Suprapubic skin (tissue), 4 donors: ENCODE results near the gene GRB10. TPM values are rescaled to one million over a fixed set of nuclear protein-coding genes. Genes with fewer than 3 reads are reported as not detected.

Experiments used
- DNase-seq, 2 donors: peaks; one replicate each; pipeline ENCODE4 v3.0.0-alpha.2; 2019; ENCODE audit warnings: low spot score in 2 of 2
- H3K27ac ChIP-seq: fragments of 200-600 bp; sonication (generic); one replicate; pipeline ENCODE4 v1.5.1; 2019
- H3K27me3 ChIP-seq: fragments of 200-600 bp; sonication (generic); one replicate; pipeline ENCODE4 v1.5.1; 2019
- H3K36me3 ChIP-seq: fragments of 200-600 bp; sonication (generic); one replicate; pipeline ENCODE4 v1.5.1; 2019
- H3K4me1 ChIP-seq: fragments of 200-600 bp; sonication (generic); one replicate; pipeline ENCODE4 v1.5.1; 2019
- H3K4me3 ChIP-seq: fragments of 200-600 bp; sonication (generic); one replicate; pipeline ENCODE4 v1.5.1; 2019; ENCODE audit warnings: mild to moderate bottlenecking
- H3K9me3 ChIP-seq: fragments of 200-600 bp; sonication (generic); one replicate; pipeline ENCODE4 v1.5.1; 2019
- CTCF ChIP-seq, 2 donors: fragments of 200-600 bp in 1 of 2; fragments of 450-650 bp in 1 of 2; sonication (generic) in 1 of 2; IDR thresholded peaks; one replicate each; pipeline ENCODE4 v1.5.1; 2016 to 2019; ENCODE audit warnings: antibody characterized with exemption in 2 of 2, mild to moderate bottlenecking in 1 of 2, moderate library complexity in 1 of 2
- EP300 ChIP-seq: sonication (generic); formaldehyde crosslinking; IDR thresholded peaks from one replicate; pipeline ENCODE4 v1.6.1; 2017; ENCODE audit warnings: antibody characterized with exemption
- POLR2A ChIP-seq, 2 donors: fragments of 450-650 bp; IDR thresholded peaks; one replicate each; pipeline ENCODE4 v1.6.1; 2017; ENCODE audit warnings: antibody characterized with exemption in 2 of 2, mild to moderate bottlenecking in 2 of 2, moderate library complexity in 2 of 2
- POLR2AphosphoS5 ChIP-seq, 3 donors: sonication (generic); formaldehyde crosslinking; IDR thresholded peaks; one replicate each; pipeline ENCODE4 v1.6.1; 2017; ENCODE audit warnings: antibody characterized with exemption in 3 of 3
- WGBS: methylation state at CpG from one replicate; pipeline ENCODE4 v1.1.5; 2018; 5-methylcytosine and 5-hydroxymethylcytosine counted together
- total RNA-seq, 4 donors: library from RNA; depleted of rRNA; stranded (reverse); fragments of >200 nt; gene quantifications; one replicate each; pipeline ENCODE4 v1.1.0, GENCODE V29; 2016

The GRB10 gene
- total RNA-seq, 4 donors from 2014 or later = 7.8 to 56.2 (median 11.5) TPM

GRCh38 chr7:50629238-50629901 lies 153.3 kb downstream of the GRB10 start:
- 82% methylated on average over 9 of the region's 10 CpGs for WGBS
- peaks cover 9% of the 10 kb centered on the region for H3K36me3 ChIP-seq

GRCh38 chr7:50628434-50629084 lies 154.1 kb downstream of the GRB10 start:
- no peak for TF ChIP-seq POLR2A (IDR thresholded peaks at IDR 0.05)
- no peak for TF ChIP-seq CTCF (IDR thresholded peaks at IDR 0.05)
- TF ChIP-seq EP300 = no peak
- no peak for TF ChIP-seq POLR2AphosphoS5 (IDR thresholded peaks at IDR 0.05)
- WGBS = 83% methylated on average over 6 of the region's 6 CpGs

More at GRCh38 chr7:50629238-50629901, 153.3 kb downstream of the GRB10 start:
- Histone ChIP-seq H3K4me1 (no peaks in the 10 kb centered on the region), H3K27ac (no peak overlapping the region), H3K9me3 (peaks cover 4% of the 10 kb centered on the region), H3K27me3 (no peaks in the 10 kb centered on the region), H3K4me3 (no peak overlapping the region)
- no peak for DNase-seq
- TF ChIP-seq EP300 (no peak), POLR2AphosphoS5 (IDR thresholded peaks at IDR 0.05) (no peak), POLR2A (IDR thresholded peaks at IDR 0.05) (no peak)

GRCh38 chr7:50627824-50628361 lies 154.8 kb downstream of the GRB10 start:
- TF ChIP-seq EP300 (no peak), CTCF (IDR thresholded peaks at IDR 0.05) (no peak), POLR2AphosphoS5 (IDR thresholded peaks at IDR 0.05) (no peak)
- peaks cover 9% of the 10 kb centered on the region for H3K36me3 ChIP-seq
- no peak overlapping the region for H3K27ac ChIP-seq
- H3K4me1 ChIP-seq = no peaks in the 10 kb centered on the region
- no peaks in the 10 kb centered on the region for H3K27me3 ChIP-seq
- H3K9me3 ChIP-seq = no peaks in the 10 kb centered on the region
- H3K4me3 ChIP-seq = no peak overlapping the region
- 85% methylated on average over 4 of the region's 17 CpGs for WGBS
- DNase-seq = no peak

More at GRCh38 chr7:50628434-50629084, 154.1 kb downstream of the GRB10 start:
- Histone ChIP-seq H3K4me3 (no peak overlapping the region), H3K27ac (no peak overlapping the region), H3K36me3 (peaks cover 9% of the 10 kb centered on the region), H3K4me1 (no peaks in the 10 kb centered on the region), H3K9me3 (no peaks in the 10 kb centered on the region), H3K27me3 (no peaks in the 10 kb centered on the region)
- DNase-seq = no peak

- no peak for DNase-seq
These were observed 156.4 kb downstream of the GRB10 start for GRCh38 chr7:50626286-50626685.

GRCh38 chr7:50625360-50625759 lies 157.3 kb downstream of the GRB10 start:
- no peaks in the 10 kb centered on the region for H3K9me3 ChIP-seq
- no peaks in the 10 kb centered on the region for H3K27me3 ChIP-seq
- H3K4me1 ChIP-seq = no peaks in the 10 kb centered on the region
- 97% methylated on average over 5 of the region's 5 CpGs for WGBS
- DNase-seq = no peak
- no peak overlapping the region for H3K27ac ChIP-seq
- no peak overlapping the region for H3K4me3 ChIP-seq
- peaks cover 9% of the 10 kb centered on the region for H3K36me3 ChIP-seq
- TF ChIP-seq POLR2AphosphoS5 (IDR thresholded peaks at IDR 0.05) = no peak
- TF ChIP-seq EP300 = no peak
- no peak for TF ChIP-seq CTCF (IDR thresholded peaks at IDR 0.05)
- no peak for TF ChIP-seq POLR2A (IDR thresholded peaks at IDR 0.05)

More at GRCh38 chr7:50626286-50626685, 156.4 kb downstream of the GRB10 start:
- WGBS = 95% methylated on average over 3 of the region's 3 CpGs
- TF ChIP-seq POLR2AphosphoS5 (IDR thresholded peaks at IDR 0.05) = no peak
- no peak for TF ChIP-seq POLR2A (IDR thresholded peaks at IDR 0.05)
- TF ChIP-seq CTCF (IDR thresholded peaks at IDR 0.05) = no peak
- no peak for TF ChIP-seq EP300
- Histone ChIP-seq H3K36me3 (peaks cover 9% of the 10 kb centered on the region), H3K27ac (no peak overlapping the region), H3K4me3 (no peak overlapping the region), H3K9me3 (no peaks in the 10 kb centered on the region), H3K4me1 (no peaks in the 10 kb centered on the region), H3K27me3 (no peaks in the 10 kb centered on the region)
